ENCODE results near the gene CEP192. TPM values are rescaled to one million over a fixed set of nuclear protein-coding genes. Genes with fewer than 3 reads are reported as not detected.
"Not testable (repeated sequence)": the region's sequence is repeated elsewhere in the genome, so short reads cannot be mapped to it uniquely, and the experiment has no call there.

CEP192 gene
- total RNA-seq, 2 donors from 2014 or later: 17.2 to 37.3 TPM

DNA sequence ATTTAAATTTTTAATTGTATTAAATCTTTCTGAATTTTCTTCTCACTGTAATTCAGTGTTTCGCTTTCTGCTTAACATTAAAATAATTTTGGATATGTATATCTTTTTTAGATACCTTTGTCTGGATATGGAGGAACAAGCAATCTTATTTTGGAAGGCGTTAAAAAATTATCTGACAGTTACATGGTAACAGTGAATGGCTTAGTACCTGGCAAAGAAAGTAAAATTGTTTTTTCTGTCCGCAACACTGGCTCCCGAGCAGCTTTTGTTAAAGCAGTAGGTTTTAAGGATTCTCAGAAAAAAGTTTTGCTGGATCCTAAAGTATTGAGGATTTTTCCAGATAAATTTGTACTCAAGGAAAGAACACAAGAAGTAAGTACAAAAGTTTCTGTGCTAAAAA is 95.7 kb downstream of the CEP192 start:
- Histone ChIP-seq H3K27ac (no peak overlapping the region), H3K4me3 (no peak overlapping the region), H3K9me3 (no peaks in the 10 kb centered on the region), H3K4me1 (replicated peaks) (no peaks in the 10 kb centered on the region), H3K36me3 (no peaks in the 10 kb centered on the region), H3K27me3 (replicated peaks; ENCODE audit: insufficient read depth) (no peaks in the 10 kb centered on the region)
- WGBS: 89% methylated on average over 4 of the region's 4 CpGs
- TF ChIP-seq, protein P1, sequence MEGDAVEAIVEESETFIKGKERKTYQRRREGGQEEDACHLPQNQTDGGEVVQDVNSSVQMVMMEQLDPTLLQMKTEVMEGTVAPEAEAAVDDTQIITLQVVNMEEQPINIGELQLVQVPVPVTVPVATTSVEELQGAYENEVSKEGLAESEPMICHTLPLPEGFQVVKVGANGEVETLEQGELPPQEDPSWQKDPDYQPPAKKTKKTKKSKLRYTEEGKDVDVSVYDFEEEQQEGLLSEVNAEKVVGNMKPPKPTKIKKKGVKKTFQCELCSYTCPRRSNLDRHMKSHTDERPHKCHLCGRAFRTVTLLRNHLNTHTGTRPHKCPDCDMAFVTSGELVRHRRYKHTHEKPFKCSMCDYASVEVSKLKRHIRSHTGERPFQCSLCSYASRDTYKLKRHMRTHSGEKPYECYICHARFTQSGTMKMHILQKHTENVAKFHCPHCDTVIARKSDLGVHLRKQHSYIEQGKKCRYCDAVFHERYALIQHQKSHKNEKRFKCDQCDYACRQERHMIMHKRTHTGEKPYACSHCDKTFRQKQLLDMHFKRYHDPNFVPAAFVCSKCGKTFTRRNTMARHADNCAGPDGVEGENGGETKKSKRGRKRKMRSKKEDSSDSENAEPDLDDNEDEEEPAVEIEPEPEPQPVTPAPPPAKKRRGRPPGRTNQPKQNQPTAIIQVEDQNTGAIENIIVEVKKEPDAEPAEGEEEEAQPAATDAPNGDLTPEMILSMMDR (IDR thresholded peaks at IDR 0.05): no peak
- TF ChIP-seq POLR2A (IDR thresholded peaks at IDR 0.05) (no peak), POLR2AphosphoS5 (IDR thresholded peaks at IDR 0.05) (no peak)
- no peak for DNase-seq (ENCODE audit: low spot score)
- intact Hi-C loops (cut with DNase I): no loop called here

DNA sequence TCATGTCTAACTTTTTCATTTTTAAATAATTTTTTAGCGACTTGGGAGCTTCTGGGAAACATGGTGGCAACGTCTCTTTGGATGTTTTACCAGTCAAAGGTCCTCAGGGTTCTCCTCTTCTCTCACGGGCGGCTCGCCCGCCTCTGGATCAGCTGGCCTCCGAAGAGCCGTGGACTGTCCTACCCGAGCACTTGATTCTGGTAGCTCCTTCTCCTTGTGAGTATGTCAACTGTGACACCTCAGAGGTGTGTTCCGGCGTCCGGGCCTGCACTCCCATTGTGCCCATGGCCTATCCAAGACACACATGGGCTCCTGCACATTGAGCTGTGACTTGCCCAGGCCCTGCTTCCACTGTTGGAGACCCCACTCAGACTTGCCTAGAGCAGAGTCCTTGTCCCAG is 104.3 kb downstream of the CEP192 start:
- WGBS: 97% methylated on average over 12 of the region's 12 CpGs
- no peak overlapping the region for H3K27ac ChIP-seq

DNA sequence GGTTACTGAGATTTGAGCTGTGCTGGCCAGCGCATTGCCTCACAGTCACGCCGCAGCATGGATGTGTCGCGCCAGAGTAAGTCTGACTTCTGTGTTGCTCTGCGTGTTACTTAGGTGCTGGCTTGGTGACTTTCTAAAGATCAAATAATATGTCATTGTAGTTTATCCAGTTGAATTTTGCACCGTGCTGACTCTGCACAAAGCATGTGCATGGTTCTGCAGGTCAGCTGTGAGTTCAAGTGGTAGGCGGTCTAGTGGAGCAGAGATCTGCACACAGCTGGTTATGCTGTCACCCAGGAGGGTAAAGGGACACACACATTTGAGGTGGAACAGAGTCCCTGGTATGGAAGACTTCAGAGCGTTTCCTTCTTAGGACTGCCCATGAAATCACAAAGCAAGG is 105.1 kb downstream of the CEP192 start:
- H3K4me3 ChIP-seq: no peak overlapping the region
- H3K9me3 ChIP-seq: no peaks in the 10 kb centered on the region
- TF ChIP-seq POLR2A (IDR thresholded peaks at IDR 0.05) (no peak), POLR2AphosphoS5 (IDR thresholded peaks at IDR 0.05) (no peak)
- TF ChIP-seq, protein P1 (IDR thresholded peaks at IDR 0.05): no peak
- H3K27ac ChIP-seq: no peak overlapping the region
- intact Hi-C loops (cut with DNase I): no loop called here
- no peaks in the 10 kb centered on the region for H3K27me3 ChIP-seq (replicated peaks; ENCODE audit: insufficient read depth)
- H3K36me3 ChIP-seq: peaks cover 2 to 15% of the 10 kb centered on the region in 2 donors
- DNase-seq (ENCODE audit: low spot score): no peak
- WGBS: 96% methylated on average over 9 of the region's 9 CpGs
- no peaks in the 10 kb centered on the region for H3K4me1 ChIP-seq (replicated peaks)

More for the DNA sequence above, 104.3 kb downstream of the CEP192 start:
- DNase-seq (ENCODE audit: low spot score): no peak
- H3K4me3 ChIP-seq: no peak overlapping the region
- H3K4me1 ChIP-seq (replicated peaks): no peaks in the 10 kb centered on the region
- H3K36me3 ChIP-seq: peaks cover 2 to 15% of the 10 kb centered on the region in 2 donors
- intact Hi-C loops (cut with DNase I): no loop called here
- TF ChIP-seq POLR2AphosphoS5 (IDR thresholded peaks at IDR 0.05) (no peak), POLR2A (IDR thresholded peaks at IDR 0.05) (no peak)
- TF ChIP-seq, protein P1 (IDR thresholded peaks at IDR 0.05): no peak
- H3K27me3 ChIP-seq (replicated peaks; ENCODE audit: insufficient read depth): no peaks in the 10 kb centered on the region
- H3K9me3 ChIP-seq: no peaks in the 10 kb centered on the region

DNA sequence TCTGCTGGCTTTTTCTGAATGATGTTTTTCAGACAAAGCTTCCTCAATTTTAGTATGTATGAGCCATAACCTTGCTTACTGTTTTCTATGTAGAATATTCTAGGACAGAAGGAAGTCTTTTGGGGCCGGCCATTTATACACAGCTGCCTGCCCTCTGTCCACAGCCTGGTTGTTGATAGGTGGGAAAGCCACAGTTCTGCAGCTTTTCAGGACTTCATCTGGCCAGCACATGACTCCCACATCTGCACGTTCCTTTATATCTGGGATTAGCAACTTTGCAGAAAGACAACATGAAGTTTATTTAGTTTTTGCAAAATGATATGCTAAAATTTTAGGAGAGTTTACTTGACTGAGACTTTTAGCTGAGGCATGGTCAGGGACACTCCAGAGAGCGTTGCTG is 105.6 kb downstream of the CEP192 start:
- no peak overlapping the region for H3K27ac ChIP-seq
- no peaks in the 10 kb centered on the region for H3K27me3 ChIP-seq (replicated peaks; ENCODE audit: insufficient read depth)
- DNase-seq (ENCODE audit: low spot score): no peak
- 94% methylated on average over 3 of the region's 3 CpGs for WGBS
- H3K4me1 ChIP-seq (replicated peaks): no peaks in the 10 kb centered on the region
- H3K4me3 ChIP-seq: no peak overlapping the region
- intact Hi-C loops (cut with DNase I): no loop called here
- no peak for TF ChIP-seq POLR2AphosphoS5 (IDR thresholded peaks at IDR 0.05)
- no peak for TF ChIP-seq POLR2A (IDR thresholded peaks at IDR 0.05)
- TF ChIP-seq, protein P1 (IDR thresholded peaks at IDR 0.05): no peak
- no peaks in the 10 kb centered on the region for H3K9me3 ChIP-seq
- H3K36me3 ChIP-seq: peaks cover 2 to 15% of the 10 kb centered on the region in 2 donors

DNA sequence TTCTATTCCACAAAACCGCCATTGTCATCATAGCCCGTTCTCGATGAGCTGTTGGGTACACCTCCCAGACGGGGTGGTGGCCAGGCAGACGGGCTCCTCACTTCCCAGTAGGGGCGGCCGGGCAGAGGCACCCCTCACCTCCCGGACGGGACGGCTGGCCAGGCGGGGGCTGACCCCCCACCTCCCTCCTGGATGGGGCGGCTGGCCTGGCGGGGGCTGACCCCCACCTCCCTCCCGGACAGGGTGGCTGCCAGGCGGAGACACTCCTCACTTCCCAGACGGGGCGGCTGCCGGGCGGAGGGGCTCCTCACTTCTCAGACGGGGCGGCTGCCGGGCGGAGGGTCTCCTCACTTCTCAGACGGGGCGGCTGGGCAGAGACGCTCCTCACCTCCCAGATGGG is 106.9 kb downstream of the CEP192 start:
- intact Hi-C loops (cut with DNase I): not testable (repeated sequence)

More for the DNA sequence above, 106.9 kb downstream of the CEP192 start:
- not testable (repeated sequence) for H3K27me3 ChIP-seq (replicated peaks; ENCODE audit: insufficient read depth); H3K27ac ChIP-seq; H3K4me1 ChIP-seq (replicated peaks); H3K9me3 ChIP-seq; DNase-seq (ENCODE audit: low spot score); H3K4me3 ChIP-seq
- peaks cover 2 to 15% of the 10 kb centered on the region in 2 donors for H3K36me3 ChIP-seq
- 96% methylated on average over 22 of the region's 26 CpGs for WGBS
